K562 (cell line): Measurements from ENCODE around the gene TMEM14C. TPM values are rescaled to one million over a fixed set of nuclear protein-coding genes. Genes with fewer than 3 reads are reported as not detected.

Experiments
- ATAC-seq: fragments of 200-7000 bp; cut with Tn5 transposase; 3 replicates; pipeline ENCODE4 v1.9.1; 2020; ENCODE audit warnings: moderate library complexity
- BruUV-seq: library from RNA; stranded (reverse); fragments of 400-500 nt; replicated peaks from 2 replicates; lab custom pipeline; 2021; lab: Mats Ljungman, UMichigan
- CTCF ChIA-PET: fragments of 300-600 bp; formaldehyde crosslinking; extraction: SDS; loops from one replicate; lab custom pipeline; 2021; ENCODE audit warnings: low intra/inter-chr PET ratio; lab: Yijun Ruan, JAX
- POLR2A ChIA-PET: fragments of 300-600, 350-650 bp; sonication (Branson Sonifier 250); formaldehyde crosslinking; extraction: SDS; loops from one replicate; lab custom pipeline; 2021; ENCODE audit warnings: antibody characterized with exemption, inconsistent platforms; lab: Yijun Ruan, JAX
- DNase-seq, 4 experiments: peaks; one replicate each; pipeline versions ENCODE4 v3.0.0 to v3.0.0-alpha.2; 2011 to 2018; ENCODE audit warnings: low spot score in 3 of 4, mixed read lengths in 3 of 4; ENCODE audit errors: extremely low read depth in 1 of 4
- FAIRE-seq: peaks from 2 replicates; lab custom pipeline; 2011; peaks lifted over from hg19 to GRCh38; lab: Jason Lieb, UNC
- H2AFZ ChIP-seq: 2 replicates; pipeline ENCODE4 v1.6.0; 2011; ENCODE audit warnings: low read depth, low read length, control low read depth, inconsistent platforms
- H3K27ac ChIP-seq: fragments of 200-600 bp; 3 replicates; pipeline ENCODE4 v1.8.0; 2011; ENCODE audit warnings: low read depth, mild to moderate bottlenecking, control low read depth, inconsistent platforms, low read length, moderate library complexity, mixed read lengths; ENCODE audit errors: extremely low read depth
- H3K27me3 ChIP-seq, 2 experiments: fragments of 300-600 bp in 1 of 2; 2 replicates in 1 of 2; 3 replicates in 1 of 2; pipeline versions ENCODE4 v1.6.0 to v1.8.0; 2011; ENCODE audit warnings: inconsistent platforms in 2 of 2, low read length in 2 of 2, mild to moderate bottlenecking in 1 of 2, mixed read lengths in 1 of 2, moderate library complexity in 1 of 2; ENCODE audit not compliant: control insufficient read depth in 2 of 2, insufficient read depth in 2 of 2
- H3K36me3 ChIP-seq: fragments of 300-600 bp; 3 replicates; pipeline ENCODE4 v1.8.0; 2011; ENCODE audit warnings: mild to moderate bottlenecking, low read length, inconsistent platforms; ENCODE audit not compliant: control insufficient read depth, insufficient read depth
- H3K4me1 ChIP-seq, 2 experiments: fragments of 200-600 bp in 1 of 2; replicated peaks in 1 of 2; 2 replicates in 1 of 2; 3 replicates in 1 of 2; pipeline versions ENCODE4 v1.5.1 to v1.8.0; 2011; ENCODE audit warnings: inconsistent platforms in 2 of 2, low read length in 2 of 2, mild to moderate bottlenecking in 1 of 2, mixed read lengths in 1 of 2, moderate library complexity in 1 of 2; ENCODE audit not compliant: control insufficient read depth in 2 of 2, insufficient read depth in 2 of 2
- H3K4me2 ChIP-seq: 2 replicates; pipeline ENCODE4 v1.6.1; 2011; ENCODE audit warnings: low read length, control low read depth, inconsistent platforms, mixed read lengths; ENCODE audit not compliant: insufficient read depth
- H3K4me3 ChIP-seq: fragments of 200-600 bp; sonication (generic), shearing (Covaris generic); 2 replicates; pipeline ENCODE4 v1.5.1; 2016; ENCODE audit warnings: control low read depth, inconsistent platforms
- H3K79me2 ChIP-seq: fragments of 200-600 bp; 3 replicates; pipeline ENCODE4 v1.8.0; 2011; ENCODE audit warnings: low read length, inconsistent platforms; ENCODE audit not compliant: control insufficient read depth, insufficient read depth
- H3K9ac ChIP-seq, 2 experiments: 2 replicates each; pipeline versions ENCODE4 v1.6.0 to v1.6.1; 2011; ENCODE audit warnings: low read depth in 2 of 2, low read length in 2 of 2, control low read depth in 1 of 2, inconsistent platforms in 1 of 2, mild to moderate bottlenecking in 1 of 2, mixed read lengths in 1 of 2; ENCODE audit not compliant: insufficient read depth in 1 of 2
- H3K9me1 ChIP-seq: one replicate; pipeline ENCODE4 v1.6.0; 2011; ENCODE audit warnings: inconsistent platforms, mild to moderate bottlenecking, low read length, moderate library complexity; ENCODE audit not compliant: control insufficient read depth, insufficient read depth
- H3K9me3 ChIP-seq: replicated peaks from 2 replicates; pipeline ENCODE4 v1.5.1; 2011; ENCODE audit warnings: low read depth, low read length, inconsistent platforms; ENCODE audit not compliant: control insufficient read depth, insufficient read depth
- H4K20me1 ChIP-seq: replicated peaks from 2 replicates; pipeline ENCODE4 v1.6.1; 2011; ENCODE audit warnings: low read length, inconsistent platforms, mixed read lengths; ENCODE audit not compliant: control insufficient read depth, insufficient read depth
- ARNT ChIP-seq, 2 experiments: fragments of 450-650 bp; IDR thresholded peaks; 2 replicates each; pipeline ENCODE4 v1.6.1; 2016; ENCODE audit warnings: mild to moderate bottlenecking in 1 of 2
- CBFA2T2 ChIP-seq: fragments of 450-650 bp; conservative IDR thresholded peaks from 2 replicates; pipeline ENCODE4 v1.6.1; 2017; ENCODE audit warnings: mild to moderate bottlenecking
- HNRNPH1 ChIP-seq: fragments of 200-400 bp; formaldehyde crosslinking; optimal IDR thresholded peaks from 2 replicates; pipeline ENCODE3; 2017; ENCODE audit warnings: low read depth, mild to moderate bottlenecking, low read length, moderate library complexity
- HNRNPUL1 ChIP-seq: fragments of 200-400 bp; formaldehyde crosslinking; IDR thresholded peaks from 2 replicates; pipeline ENCODE4 v1.6.1; 2017; ENCODE audit warnings: low read length
- KLF1 ChIP-seq: fragments of 450-650 bp; IDR thresholded peaks from 2 replicates; pipeline ENCODE4 v1.6.1; 2016; ENCODE audit warnings: missing genetic modification characterization, missing compliant biosample characterization
- MEF2D ChIP-seq: conservative IDR thresholded peaks from 2 replicates; pipeline ENCODE4 v1.6.1; 2016; ENCODE audit warnings: low read depth, missing genetic modification characterization, missing compliant biosample characterization
- SNRNP70 ChIP-seq: fragments of 200-400 bp; formaldehyde crosslinking; optimal IDR thresholded peaks from 2 replicates; pipeline ENCODE3; 2017; ENCODE audit warnings: low read depth, low read length
- SRSF9 ChIP-seq: fragments of 200-400 bp; formaldehyde crosslinking; IDR thresholded peaks from 2 replicates; pipeline ENCODE4 v1.6.1; 2017; ENCODE audit warnings: low read depth, low read length, borderline replicate concordance
- WGBS: fragments of 100-300 bp; shearing (Covaris generic); methylation state at CpG from one replicate; pipeline ENCODE4 v1.1.6; 2016; ENCODE audit warnings: low coverage, mixed read lengths; ENCODE audit not compliant: insufficient coverage; ENCODE audit errors: missing lambda C conversion rate; 5-methylcytosine and 5-hydroxymethylcytosine counted together
- in situ Hi-C: fragments of 300-500 bp; cut with MboI; formaldehyde crosslinking; loops from 4 replicates; pipeline ENCODE4 v1.15.0; 2018; ENCODE audit warnings: inconsistent platforms, mixed read lengths
- intact Hi-C: fragments of 100-400 bp; cut with micrococcal nuclease; formaldehyde crosslinking; loops from 2 replicates; pipeline ENCODE4 v1.14.2; 2022
- polyA plus RNA-seq, 8 experiments: library from polyadenylated mRNA; depleted of rRNA in 4 of 8; stranded (reverse) in 5 of 8; unstranded in 3 of 8; fragments of >200 nt; fragmentation: Nextera tagmentation in 2 of 8; fragmentation: Illumina TruSeq in 1 of 8; extraction: Ambion mirVana in 2 of 8; extraction: Trizol in 1 of 8; gene quantifications; 2 replicates each; pipeline versions ENCODE4 v1.2.1 to v1.2.3, GENCODE V29; 2011 to 2014; ENCODE audit warnings: inconsistent platforms in 1 of 8, missing spikeins in 1 of 8
- total RNA-seq, 7 experiments: library from RNA; depleted of rRNA in 6 of 7; stranded (reverse); fragments of >200 nt in 6 of 7; fragmentation: Illumina TruSeq in 2 of 7; extraction: Trizol in 2 of 7; gene quantifications; 2 replicates each; pipeline versions ENCODE4 v1.2.1 to v1.2.3, GENCODE V29; 2011 to 2021; ENCODE audit warnings: low replicate concordance in 1 of 7
- TF ChIP-seq, protein P1 (sequence below): fragments of 450-650 bp; IDR thresholded peaks from 2 replicates; pipeline ENCODE4 v1.6.1; 2016; ENCODE audit warnings: low read depth

Gene TMEM14C
- total and polyA plus RNA-seq, 9 of the 15 experiments (the other 6 are each of a cell fraction or from before 2014, with no cell fraction given) = 151 to 496 (median 263) TPM

DNA sequence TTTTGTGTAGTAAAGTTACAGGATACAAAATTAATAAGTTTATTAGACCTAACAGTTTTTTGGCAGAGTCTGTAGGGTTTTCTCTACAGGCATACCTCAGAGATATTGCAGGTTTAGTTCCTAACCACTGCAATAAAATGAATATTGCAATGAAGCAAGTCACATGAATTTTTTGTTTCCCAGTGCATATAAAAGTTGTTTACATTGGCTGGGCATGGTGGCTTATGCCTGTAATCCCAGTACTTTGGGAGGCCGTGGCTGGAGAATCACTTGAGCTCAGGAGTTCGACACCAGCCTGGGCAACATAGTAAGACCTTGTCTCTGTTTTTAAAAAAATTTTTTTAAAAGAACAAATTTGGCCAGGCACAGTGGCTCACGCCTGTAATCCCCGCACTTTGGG is 44.4 kb upstream of the TMEM14C start:
- Histone ChIP-seq H3K4me2 (no peak overlapping the region), H4K20me1 (no peaks in the 10 kb centered on the region), H3K9me1 (no peaks in the 10 kb centered on the region), H3K27ac (no peak overlapping the region), H3K79me2 (no peaks in the 10 kb centered on the region), H2AFZ (no peak overlapping the region), H3K4me1 (peaks cover 2 to 16% of the 10 kb centered on the region in 2 experiments; a peak in 3 of 5 replicates), H3K27me3 (no peaks in the 10 kb centered on the region), H3K9me3 (no peaks in the 10 kb centered on the region), H3K9ac (no peak overlapping the region), H3K4me3 (no peak overlapping the region), H3K36me3 (no peaks in the 10 kb centered on the region)
- no TSS peak for BruUV-seq
- FAIRE-seq (no peak), DNase-seq (no peak), ATAC-seq (no peak)
- in situ Hi-C loops = no loop called here
- CTCF ChIA-PET = no interaction called here
- 76% methylated on average over 4 of the region's 4 CpGs for whole genome bisulfite sequencing
- POLR2A ChIA-PET = interaction anchor here (1.0 kb wide), 1 partner anchor 19 kb away, joined by 3 read pairs; no protein-coding TSS in a partner anchor
- intact Hi-C loops = no loop called here
- TF ChIP-seq SNRNP70 = no peak
- no peak for TF ChIP-seq SRSF9
- TF ChIP-seq HNRNPUL1 = no peak
- TF ChIP-seq, protein P1, sequence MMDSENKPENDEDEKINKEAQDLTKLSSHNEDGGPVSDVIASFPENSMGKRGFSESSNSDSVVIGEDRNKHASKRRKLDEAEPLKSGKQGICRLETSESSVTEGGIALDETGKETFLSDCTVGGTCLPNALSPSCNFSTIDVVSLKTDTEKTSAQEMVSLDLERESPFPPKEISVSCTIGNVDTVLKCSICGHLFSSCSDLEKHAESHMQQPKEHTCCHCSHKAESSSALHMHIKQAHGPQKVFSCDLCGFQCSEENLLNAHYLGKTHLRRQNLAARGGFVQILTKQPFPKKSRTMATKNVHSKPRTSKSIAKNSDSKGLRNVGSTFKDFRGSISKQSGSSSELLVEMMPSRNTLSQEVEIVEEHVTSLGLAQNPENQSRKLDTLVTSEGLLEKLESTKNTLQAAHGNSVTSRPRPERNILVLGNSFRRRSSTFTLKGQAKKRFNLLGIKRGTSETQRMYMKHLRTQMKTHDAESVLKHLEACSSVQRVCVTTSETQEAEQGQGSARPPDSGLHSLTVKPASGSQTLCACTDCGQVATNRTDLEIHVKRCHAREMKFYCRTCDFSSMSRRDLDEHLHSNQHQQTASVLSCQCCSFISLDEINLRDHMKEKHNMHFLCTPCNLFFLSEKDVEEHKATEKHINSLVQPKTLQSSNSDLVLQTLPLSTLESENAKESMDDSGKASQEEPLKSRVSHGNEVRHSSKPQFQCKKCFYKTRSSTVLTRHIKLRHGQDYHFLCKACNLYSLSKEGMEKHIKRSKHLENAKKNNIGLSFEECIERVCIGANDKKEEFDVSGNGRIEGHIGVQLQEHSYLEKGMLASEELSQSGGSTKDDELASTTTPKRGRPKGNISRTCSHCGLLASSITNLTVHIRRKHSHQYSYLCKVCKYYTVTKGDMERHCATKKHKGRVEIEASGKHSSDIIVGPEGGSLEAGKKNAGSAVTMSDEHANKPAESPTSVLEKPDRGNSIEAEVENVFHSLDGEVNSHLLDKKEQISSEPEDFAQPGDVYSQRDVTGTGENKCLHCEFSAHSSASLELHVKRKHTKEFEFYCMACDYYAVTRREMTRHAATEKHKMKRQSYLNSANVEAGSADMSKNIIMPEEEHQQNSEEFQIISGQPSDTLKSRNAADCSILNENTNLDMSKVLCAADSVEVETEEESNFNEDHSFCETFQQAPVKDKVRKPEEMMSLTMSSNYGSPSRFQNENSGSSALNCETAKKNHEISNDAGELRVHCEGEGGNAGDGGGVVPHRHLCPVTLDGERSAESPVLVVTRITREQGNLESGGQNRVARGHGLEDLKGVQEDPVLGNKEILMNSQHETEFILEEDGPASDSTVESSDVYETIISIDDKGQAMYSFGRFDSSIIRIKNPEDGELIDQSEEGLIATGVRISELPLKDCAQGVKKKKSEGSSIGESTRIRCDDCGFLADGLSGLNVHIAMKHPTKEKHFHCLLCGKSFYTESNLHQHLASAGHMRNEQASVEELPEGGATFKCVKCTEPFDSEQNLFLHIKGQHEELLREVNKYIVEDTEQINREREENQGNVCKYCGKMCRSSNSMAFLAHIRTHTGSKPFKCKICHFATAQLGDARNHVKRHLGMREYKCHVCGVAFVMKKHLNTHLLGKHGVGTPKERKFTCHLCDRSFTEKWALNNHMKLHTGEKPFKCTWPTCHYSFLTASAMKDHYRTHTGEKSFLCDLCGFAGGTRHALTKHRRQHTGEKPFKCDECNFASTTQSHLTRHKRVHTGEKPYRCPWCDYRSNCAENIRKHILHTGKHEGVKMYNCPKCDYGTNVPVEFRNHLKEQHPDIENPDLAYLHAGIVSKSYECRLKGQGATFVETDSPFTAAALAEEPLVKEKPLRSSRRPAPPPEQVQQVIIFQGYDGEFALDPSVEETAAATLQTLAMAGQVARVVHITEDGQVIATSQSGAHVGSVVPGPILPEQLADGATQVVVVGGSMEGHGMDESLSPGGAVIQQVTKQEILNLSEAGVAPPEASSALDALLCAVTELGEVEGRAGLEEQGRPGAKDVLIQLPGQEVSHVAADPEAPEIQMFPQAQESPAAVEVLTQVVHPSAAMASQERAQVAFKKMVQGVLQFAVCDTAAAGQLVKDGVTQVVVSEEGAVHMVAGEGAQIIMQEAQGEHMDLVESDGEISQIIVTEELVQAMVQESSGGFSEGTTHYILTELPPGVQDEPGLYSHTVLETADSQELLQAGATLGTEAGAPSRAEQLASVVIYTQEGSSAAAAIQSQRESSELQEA = no peak
- TF ChIP-seq HNRNPH1 = no peak
- TF ChIP-seq ARNT (IDR thresholded peaks at IDR 0.05) = no peak
- no peak for TF ChIP-seq MEF2D (tag)
- no peak for TF ChIP-seq KLF1 (tag)
- TF ChIP-seq CBFA2T2 = no peak
